ELR (cell line): ENCODE measurements around the gene CFHR3.
"Not testable (repeated sequence)": the region's sequence is repeated elsewhere in the genome, so short reads cannot be mapped to it uniquely, and the experiment has no call there.

ENCODE experiments used
- DNase-seq: peaks from one replicate; pipeline ENCODE4 v3.0.0-alpha.2; 2015; ENCODE audit warnings: low read depth

The CFHR3 gene

GRCh38 chr1:196774603-196775002, at the start of gene CFHR3:
Gene CFHR3 (plus strand): TSS chr1:196774840. CDS start chr1:196774887, 47 bp downstream.
- DNase-seq: no peak

- peak; percentile 16 for DNase-seq
Measured at GRCh38 chr1:196732526-196732925, 42.1 kb upstream of the CFHR3 start.

GRCh38 chr1:196733091-196733970, 41.3 kb upstream of the CFHR3 start:
- no peak for DNase-seq

GRCh38 chr1:196734006-196734405, 40.6 kb upstream of the CFHR3 start:
- DNase-seq: no peak

- DNase-seq: no peak
Measured at GRCh38 chr1:196734460-196734859, 40.2 kb upstream of the CFHR3 start.

- DNase-seq: no peak
Measured at GRCh38 chr1:196738730-196739129, 35.9 kb upstream of the CFHR3 start.

- DNase-seq: peak; percentile 76
Measured at GRCh38 chr1:196743244-196743643, 31.4 kb upstream of the CFHR3 start.

GRCh38 chr1:196765019-196765740, 9.5 kb upstream of the CFHR3 start:
- DNase-seq: not testable (repeated sequence)

- DNase-seq: not testable (repeated sequence)
Measured at GRCh38 chr1:196769823-196770222, 4.8 kb upstream of the CFHR3 start.

- no peak for DNase-seq
Measured at GRCh38 chr1:196773713-196774112, 927 bp upstream of the CFHR3 start.

- DNase-seq: no peak
Measured at GRCh38 chr1:196774175-196774574, 465 bp upstream of the CFHR3 start.

GRCh38 chr1:196777603-196778002, 3.0 kb downstream of the CFHR3 start:
- no peak for DNase-seq

GRCh38 chr1:196779093-196779492, 4.5 kb downstream of the CFHR3 start:
- peak; percentile 4 for DNase-seq

- DNase-seq: not testable (repeated sequence)
Measured at GRCh38 chr1:196791252-196791651, 16.6 kb downstream of the CFHR3 start.

- DNase-seq: not testable (repeated sequence)
Measured at GRCh38 chr1:196794103-196794502, 19.5 kb downstream of the CFHR3 start.

GRCh38 chr1:196797891-196798290, 23.3 kb downstream of the CFHR3 start:
- DNase-seq: no peak

GRCh38 chr1:196801920-196802319, 27.3 kb downstream of the CFHR3 start:
- DNase-seq: peak; percentile 1

- DNase-seq: no peak
Measured at GRCh38 chr1:196808529-196809235, 34.0 kb downstream of the CFHR3 start.

GRCh38 chr1:196817442-196817841, 42.8 kb downstream of the CFHR3 start:
- DNase-seq: not testable (repeated sequence)

- not testable (repeated sequence) for DNase-seq
Measured at GRCh38 chr1:196819531-196819930, 44.9 kb downstream of the CFHR3 start, which contains the start of gene CFHR1. Gene CFHR1 (plus strand): TSS chr1:196819731. CDS start chr1:196819845, 114 bp downstream.

- peak; percentile 77 for DNase-seq
Measured at GRCh38 chr1:196827860-196828259, 53.2 kb downstream of the CFHR3 start.
